Large intestine (tissue), 1 donor: Measurements from ENCODE around the gene SNRPN. TPM values are rescaled to one million over a fixed set of nuclear protein-coding genes. Genes with fewer than 3 reads are reported as not detected.

Experiments used
- polyA plus RNA-seq: library from polyadenylated mRNA; unstranded; fragments of 120-200 nt; gene quantifications from one replicate; pipeline ENCODE4 v1.2.1, GENCODE V29; 2013

SNRPN gene
- polyA plus RNA-seq, 1 donor = 82.7 TPM

Other genes with a start within 250 kb of the SNRPN start
- 18.3 TPM for gene SNURF, start within 50 bp of the SNRPN start, polyA plus RNA-seq